Measurements from ENCODE around the gene VPS41.

Gene VPS41

DNA sequence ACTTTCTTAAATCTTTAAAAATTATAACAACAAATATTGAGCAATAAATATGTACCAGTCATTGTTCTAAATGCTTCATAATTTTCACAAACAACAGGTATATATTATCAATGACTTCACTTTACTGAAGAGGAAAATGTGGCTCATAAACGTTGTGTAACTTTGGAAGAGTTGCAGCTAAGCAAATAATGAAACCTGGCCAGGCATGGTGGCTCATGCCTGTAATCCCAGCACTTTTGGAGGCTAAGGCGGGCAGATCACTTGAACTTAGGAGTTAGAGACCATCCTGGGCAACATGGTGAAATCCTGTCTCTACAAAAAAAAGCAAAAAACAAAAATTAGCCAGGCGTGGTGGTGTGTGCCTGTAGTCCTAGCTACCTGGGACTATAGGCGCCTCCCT lies 205.9 kb downstream of the VPS41 start:
- TF ChIP-seq, protein P1, sequence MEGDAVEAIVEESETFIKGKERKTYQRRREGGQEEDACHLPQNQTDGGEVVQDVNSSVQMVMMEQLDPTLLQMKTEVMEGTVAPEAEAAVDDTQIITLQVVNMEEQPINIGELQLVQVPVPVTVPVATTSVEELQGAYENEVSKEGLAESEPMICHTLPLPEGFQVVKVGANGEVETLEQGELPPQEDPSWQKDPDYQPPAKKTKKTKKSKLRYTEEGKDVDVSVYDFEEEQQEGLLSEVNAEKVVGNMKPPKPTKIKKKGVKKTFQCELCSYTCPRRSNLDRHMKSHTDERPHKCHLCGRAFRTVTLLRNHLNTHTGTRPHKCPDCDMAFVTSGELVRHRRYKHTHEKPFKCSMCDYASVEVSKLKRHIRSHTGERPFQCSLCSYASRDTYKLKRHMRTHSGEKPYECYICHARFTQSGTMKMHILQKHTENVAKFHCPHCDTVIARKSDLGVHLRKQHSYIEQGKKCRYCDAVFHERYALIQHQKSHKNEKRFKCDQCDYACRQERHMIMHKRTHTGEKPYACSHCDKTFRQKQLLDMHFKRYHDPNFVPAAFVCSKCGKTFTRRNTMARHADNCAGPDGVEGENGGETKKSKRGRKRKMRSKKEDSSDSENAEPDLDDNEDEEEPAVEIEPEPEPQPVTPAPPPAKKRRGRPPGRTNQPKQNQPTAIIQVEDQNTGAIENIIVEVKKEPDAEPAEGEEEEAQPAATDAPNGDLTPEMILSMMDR (conservative IDR thresholded peaks at IDR 0.05; ENCODE audit: low read length): no peak
- TF ChIP-seq EZH2phosphoT487 (IDR thresholded peaks at IDR 0.05; ENCODE audit: borderline replicate concordance): no peak
- no peaks in the 10 kb centered on the region for H4K20me1 ChIP-seq (ENCODE audit: insufficient read depth, low read length, poor library complexity, severe bottlenecking)
- H3K4me3 ChIP-seq (ENCODE audit: low read length, poor library complexity, severe bottlenecking): no peak overlapping the region
- no peaks in the 10 kb centered on the region for H3K36me3 ChIP-seq (ENCODE audit: insufficient read depth, low read length)
- no peak overlapping the region for H2AFZ ChIP-seq (ENCODE audit: low read length)
- no peaks in the 10 kb centered on the region for H3F3A ChIP-seq (ENCODE audit: low read depth)
- H3K9me3 ChIP-seq (ENCODE audit: insufficient read depth, low read depth, low read length): no peaks in the 10 kb centered on the region
- no peaks in the 10 kb centered on the region for H3K27me3 ChIP-seq (ENCODE audit: insufficient read depth, low read length, poor library complexity, severe bottlenecking)
- H3K9me2 ChIP-seq (replicated peaks; ENCODE audit: low read depth, low read length): no peaks in the 10 kb centered on the region
- H3K4me1 ChIP-seq (ENCODE audit: insufficient read depth, low read length, poor library complexity, severe bottlenecking): no peaks in the 10 kb centered on the region
- no peak overlapping the region for H3K4me2 ChIP-seq (ENCODE audit: low read depth, low read length, poor library complexity, severe bottlenecking)
- H3K79me2 ChIP-seq (ENCODE audit: insufficient read depth, low read length): no peaks in the 10 kb centered on the region
- no peak overlapping the region for H3K9ac ChIP-seq (ENCODE audit: low read depth, low read length, poor library complexity, severe bottlenecking)

DNA sequence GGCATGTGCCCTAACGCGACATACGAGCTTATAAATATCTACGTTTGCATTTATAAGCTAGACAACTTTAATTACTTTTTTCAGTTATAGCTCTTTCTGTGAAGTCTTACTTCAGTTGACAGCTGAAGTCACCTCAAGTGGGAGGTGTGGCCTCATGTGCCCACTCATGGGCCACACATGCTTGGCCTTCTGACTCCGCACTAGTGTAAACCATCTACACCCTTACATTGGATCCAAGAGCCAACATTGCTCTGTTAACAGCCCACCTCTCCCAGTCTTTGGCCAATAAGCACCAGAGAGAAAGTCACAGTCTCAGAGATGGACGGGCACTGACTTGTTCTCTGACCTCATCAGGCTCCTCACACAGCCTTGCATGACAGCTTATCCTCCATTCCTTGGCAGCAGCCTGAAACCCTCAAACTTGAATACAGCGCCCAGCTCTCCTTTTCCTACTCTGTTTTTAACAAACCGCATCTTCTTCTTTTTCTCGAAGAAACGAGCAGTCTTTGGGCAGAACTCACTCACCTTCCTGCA lies 206.9 kb downstream of the VPS41 start:
- H2AFZ ChIP-seq (ENCODE audit: low read length): no peak overlapping the region
- no peaks in the 10 kb centered on the region for H3F3A ChIP-seq (ENCODE audit: low read depth)
- no peaks in the 10 kb centered on the region for H3K9me2 ChIP-seq (replicated peaks; ENCODE audit: low read depth, low read length)
- no peak overlapping the region for H3K9ac ChIP-seq (ENCODE audit: low read depth, low read length, poor library complexity, severe bottlenecking)
- H3K4me3 ChIP-seq (ENCODE audit: low read length, poor library complexity, severe bottlenecking): no peak overlapping the region
- no peak overlapping the region for H3K4me2 ChIP-seq (ENCODE audit: low read depth, low read length, poor library complexity, severe bottlenecking)
- H3K9me3 ChIP-seq (ENCODE audit: insufficient read depth, low read depth, low read length): no peaks in the 10 kb centered on the region
- H3K4me1 ChIP-seq (ENCODE audit: insufficient read depth, low read length, poor library complexity, severe bottlenecking): no peaks in the 10 kb centered on the region
- no peaks in the 10 kb centered on the region for H3K36me3 ChIP-seq (ENCODE audit: insufficient read depth, low read length)
- TF ChIP-seq, protein P1 (conservative IDR thresholded peaks at IDR 0.05; ENCODE audit: low read length): no peak
- no peak for TF ChIP-seq EZH2phosphoT487 (IDR thresholded peaks at IDR 0.05; ENCODE audit: borderline replicate concordance)
- no peaks in the 10 kb centered on the region for H4K20me1 ChIP-seq (ENCODE audit: insufficient read depth, low read length, poor library complexity, severe bottlenecking)
- H3K79me2 ChIP-seq (ENCODE audit: insufficient read depth, low read length): no peaks in the 10 kb centered on the region
- no peaks in the 10 kb centered on the region for H3K27me3 ChIP-seq (ENCODE audit: insufficient read depth, low read length, poor library complexity, severe bottlenecking)

DNA sequence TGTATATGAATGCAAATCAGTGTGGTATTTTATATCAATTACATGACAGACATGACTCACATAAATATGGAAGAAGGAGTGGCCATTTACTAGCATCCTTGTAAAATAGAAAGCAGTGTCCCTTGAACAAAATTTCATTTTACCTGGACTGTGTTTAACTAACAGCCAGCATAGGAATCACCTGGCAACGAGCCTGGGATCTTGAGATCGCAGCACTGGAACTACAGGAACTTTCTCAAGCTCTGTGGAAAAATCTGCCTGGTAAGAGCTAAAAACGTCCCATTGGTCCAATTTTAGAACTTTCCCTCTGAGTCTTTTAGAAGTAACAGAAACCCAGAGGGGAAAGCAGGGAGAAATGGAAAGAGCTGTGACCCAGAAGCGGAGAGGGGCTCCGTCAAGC lies 208.9 kb downstream of the VPS41 start:
- no peaks in the 10 kb centered on the region for H3K9me2 ChIP-seq (replicated peaks; ENCODE audit: low read depth, low read length)
- no peaks in the 10 kb centered on the region for H3K79me2 ChIP-seq (ENCODE audit: insufficient read depth, low read length)
- no peak for TF ChIP-seq EZH2phosphoT487 (IDR thresholded peaks at IDR 0.05; ENCODE audit: borderline replicate concordance)
- TF ChIP-seq, protein P1 (conservative IDR thresholded peaks at IDR 0.05; ENCODE audit: low read length): no peak

More for the DNA sequence above, 208.9 kb downstream of the VPS41 start:
- no peaks in the 10 kb centered on the region for H3K9me3 ChIP-seq (ENCODE audit: insufficient read depth, low read depth, low read length)
- H3K4me2 ChIP-seq (ENCODE audit: low read depth, low read length, poor library complexity, severe bottlenecking): no peak overlapping the region
- H3K27me3 ChIP-seq (ENCODE audit: insufficient read depth, low read length, poor library complexity, severe bottlenecking): no peaks in the 10 kb centered on the region
- H4K20me1 ChIP-seq (ENCODE audit: insufficient read depth, low read length, poor library complexity, severe bottlenecking): no peaks in the 10 kb centered on the region
- no peaks in the 10 kb centered on the region for H3F3A ChIP-seq (ENCODE audit: low read depth)
- no peak overlapping the region for H3K4me3 ChIP-seq (ENCODE audit: low read length, poor library complexity, severe bottlenecking)
- no peak overlapping the region for H2AFZ ChIP-seq (ENCODE audit: low read length)
- H3K36me3 ChIP-seq (ENCODE audit: insufficient read depth, low read length): no peaks in the 10 kb centered on the region
- H3K9ac ChIP-seq (ENCODE audit: low read depth, low read length, poor library complexity, severe bottlenecking): no peak overlapping the region
- H3K4me1 ChIP-seq (ENCODE audit: insufficient read depth, low read length, poor library complexity, severe bottlenecking): no peaks in the 10 kb centered on the region

All from Loucy (cell line).